ELR (cell line): ENCODE data around the gene LMBRD2.
A peak's percentile ranks its signal among the peaks of the same experiment; 100 is the strongest.
"Not testable (repeated sequence)": the region's sequence is repeated elsewhere in the genome, so short reads cannot be mapped to it uniquely, and the experiment has no call there.

Experiments
- DNase-seq: peaks from one replicate; pipeline ENCODE4 v3.0.0-alpha.2; 2015; ENCODE audit warnings: low read depth

The LMBRD2 gene

DNA sequence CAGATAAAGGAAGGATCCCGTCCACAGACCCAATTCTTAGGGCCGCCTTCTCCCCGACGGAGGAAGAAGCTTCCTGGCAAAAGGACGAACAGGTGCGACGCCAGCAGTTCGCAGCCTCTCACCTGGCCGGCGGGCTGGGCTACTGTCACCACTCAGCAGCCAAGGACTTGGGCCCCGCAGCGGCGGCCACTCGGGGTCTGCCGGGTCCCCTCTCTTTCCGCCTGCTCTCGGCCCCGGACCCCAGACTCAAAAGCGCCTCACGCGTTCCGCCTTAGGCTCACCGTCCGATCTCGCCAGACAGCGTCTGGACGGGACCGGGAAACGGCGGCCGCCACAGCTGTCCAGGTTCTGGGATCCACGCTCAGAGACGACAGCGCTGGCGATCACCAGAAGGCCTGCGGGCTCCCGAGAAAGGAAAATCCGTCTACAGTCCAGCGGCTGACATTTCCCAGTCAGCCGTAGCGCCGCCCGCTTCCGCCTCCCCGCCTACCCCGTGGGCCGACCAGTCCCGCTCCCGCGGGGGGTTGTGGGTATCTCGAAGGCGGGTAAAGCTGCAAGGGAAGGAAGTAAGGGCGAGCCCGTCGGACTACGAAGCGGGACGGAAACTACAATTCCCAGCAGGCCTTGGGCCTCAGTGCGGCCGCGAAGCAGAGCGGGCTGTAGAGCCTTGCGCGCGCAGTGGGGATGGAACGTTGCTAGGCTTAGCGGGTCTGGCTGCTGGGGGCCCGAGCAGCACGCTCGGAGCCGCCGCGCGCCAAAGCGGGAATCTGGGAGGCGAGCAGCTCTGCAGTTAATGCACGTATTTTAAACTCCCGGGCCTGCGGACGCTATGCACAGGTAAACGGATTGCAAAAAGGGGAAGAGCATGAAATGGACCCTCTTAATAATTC, at the start of gene LMBRD2, which contains the start of gene SKP2:
Gene LMBRD2, minus strand, starts transcription at position 454 of the 890 bp plus-strand sequence. CDS start 8,538 bp downstream, outside the sequence.
Gene SKP2, plus strand, starts transcription at position 678 of the 890 bp plus-strand sequence. Its CDS starts 152 bp downstream, at position 830.
- peak; percentile 99 for DNase-seq

DNA sequence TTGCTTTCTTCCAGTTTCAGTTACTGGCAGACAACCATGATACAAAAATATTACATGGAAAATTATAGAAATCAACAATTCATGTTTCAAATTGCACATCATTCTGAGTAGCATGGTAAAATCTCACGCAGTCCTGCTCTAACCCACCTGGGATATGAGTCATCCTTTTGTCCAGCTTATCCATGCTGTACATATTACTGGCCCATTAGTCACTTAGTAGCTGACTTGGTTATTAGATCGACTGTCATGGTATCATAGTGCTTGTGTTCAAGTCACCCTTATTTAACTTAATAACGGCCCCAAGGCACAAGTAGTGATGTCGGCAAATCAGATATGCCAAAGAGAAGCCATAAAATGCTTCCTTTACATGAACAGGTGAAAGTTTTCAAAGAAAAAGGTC, 48.8 kb upstream of the LMBRD2 start:
- DNase-seq: peak; percentile 88

DNA sequence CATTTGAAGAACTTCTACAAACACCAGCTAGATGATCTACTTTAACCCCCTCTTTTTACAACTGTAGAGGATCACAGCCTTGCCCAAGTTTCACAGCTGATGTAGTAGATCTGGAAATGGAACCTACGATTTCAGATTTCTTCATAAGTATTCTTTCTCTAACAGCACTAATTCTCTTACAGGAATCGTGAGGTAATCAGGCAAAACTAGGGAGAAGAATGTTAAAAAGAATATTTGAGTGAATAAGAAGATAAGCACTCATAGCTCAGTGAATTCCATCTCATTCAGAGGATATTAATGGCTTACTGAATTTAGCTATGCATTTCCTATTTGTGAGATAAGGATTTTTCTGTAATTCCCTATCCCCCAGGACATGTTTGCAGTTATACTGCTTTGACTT, 47.9 kb upstream of the LMBRD2 start:
- DNase-seq: no peak

DNA sequence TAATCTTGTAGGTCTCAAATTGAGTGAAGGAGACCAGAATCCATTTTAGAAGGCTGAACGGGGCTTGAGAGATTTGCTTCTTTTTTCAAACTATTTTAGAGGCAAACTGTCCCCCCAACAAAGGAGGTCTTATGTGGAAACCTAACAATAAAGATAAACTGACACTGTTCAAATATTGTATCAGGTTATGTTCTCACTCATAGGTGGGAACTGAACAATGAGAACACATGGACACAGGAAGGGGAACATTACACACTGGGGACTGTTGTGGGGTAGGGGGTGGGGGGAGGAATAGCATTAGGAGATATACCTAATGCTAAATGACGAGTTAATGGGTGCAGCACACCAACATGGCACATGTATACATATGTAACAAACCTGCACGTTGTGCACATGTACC, 47.1 kb upstream of the LMBRD2 start:
- not testable (repeated sequence) for DNase-seq

DNA sequence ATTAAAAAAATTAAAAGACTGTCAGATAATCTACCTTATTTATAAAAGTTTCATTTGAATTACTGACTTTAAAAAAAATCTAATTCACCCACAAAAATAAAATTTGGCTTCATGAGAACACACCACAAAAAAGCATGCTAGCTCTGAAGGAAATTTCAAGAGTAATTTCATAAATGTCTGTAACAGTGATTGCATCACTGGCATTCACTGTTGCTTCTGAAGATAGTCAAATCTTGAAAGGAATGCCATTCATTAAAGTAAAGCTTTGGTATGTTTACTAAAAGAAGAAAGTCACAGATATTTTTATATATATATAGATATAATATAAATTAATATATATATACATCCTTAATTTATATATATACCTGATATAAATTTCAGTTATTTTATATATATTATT, 46.6 kb upstream of the LMBRD2 start:
- no peak for DNase-seq

DNA sequence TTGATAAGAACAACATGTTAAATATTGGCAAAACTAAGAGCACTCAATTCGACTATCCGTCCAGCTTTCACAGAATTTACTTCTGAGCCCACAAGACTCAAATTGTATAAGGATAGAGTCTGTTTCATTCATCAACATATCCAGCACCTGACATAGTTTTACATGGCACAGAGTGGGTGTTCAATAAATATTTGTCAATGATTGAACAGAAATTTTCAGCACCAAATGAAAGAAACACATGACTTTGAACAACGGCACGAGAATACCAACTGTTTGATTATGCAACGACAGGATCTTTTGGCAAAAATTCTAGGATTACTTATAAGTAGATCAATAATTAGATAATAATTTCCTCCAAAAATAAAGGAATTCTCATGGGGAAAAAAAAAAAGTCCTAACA, 42.1 kb upstream of the LMBRD2 start:
- no peak for DNase-seq

DNA sequence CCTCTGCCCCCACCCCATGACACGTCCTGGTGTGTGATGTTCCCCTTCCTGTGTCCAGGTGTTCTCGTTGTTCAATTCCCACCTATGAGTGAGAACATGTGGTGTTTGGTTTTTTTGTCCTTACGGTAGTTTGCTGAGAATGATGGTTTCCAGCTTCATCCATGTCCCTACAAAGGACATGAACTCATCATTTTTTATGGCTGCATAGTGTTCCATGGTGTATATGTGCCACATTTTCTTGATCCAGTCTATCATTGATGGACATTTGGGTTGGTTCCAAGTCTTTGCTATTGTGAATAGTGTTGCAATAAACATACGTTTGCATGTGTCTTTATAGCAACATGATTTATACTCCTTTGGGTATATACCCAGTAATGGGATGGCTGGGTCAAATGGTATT, 32.7 kb upstream of the LMBRD2 start:
- not testable (repeated sequence) for DNase-seq

DNA sequence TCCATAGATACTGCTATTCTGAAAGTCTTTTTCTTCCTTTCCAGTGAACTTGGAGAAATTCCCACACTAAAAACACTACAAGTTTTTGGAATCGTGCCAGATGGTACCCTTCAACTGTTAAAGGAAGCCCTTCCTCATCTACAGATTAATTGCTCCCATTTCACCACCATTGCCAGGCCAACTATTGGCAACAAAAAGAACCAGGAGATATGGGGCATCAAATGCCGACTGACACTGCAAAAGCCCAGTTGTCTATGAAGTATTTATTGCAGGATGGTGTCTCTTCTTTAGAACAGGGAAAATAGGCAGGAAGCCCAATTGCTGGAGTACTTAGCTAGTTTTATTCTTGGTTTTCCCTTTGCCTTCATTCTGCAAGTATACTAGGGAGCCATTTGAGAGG, 30.1 kb upstream of the LMBRD2 start:
- no peak for DNase-seq

DNA sequence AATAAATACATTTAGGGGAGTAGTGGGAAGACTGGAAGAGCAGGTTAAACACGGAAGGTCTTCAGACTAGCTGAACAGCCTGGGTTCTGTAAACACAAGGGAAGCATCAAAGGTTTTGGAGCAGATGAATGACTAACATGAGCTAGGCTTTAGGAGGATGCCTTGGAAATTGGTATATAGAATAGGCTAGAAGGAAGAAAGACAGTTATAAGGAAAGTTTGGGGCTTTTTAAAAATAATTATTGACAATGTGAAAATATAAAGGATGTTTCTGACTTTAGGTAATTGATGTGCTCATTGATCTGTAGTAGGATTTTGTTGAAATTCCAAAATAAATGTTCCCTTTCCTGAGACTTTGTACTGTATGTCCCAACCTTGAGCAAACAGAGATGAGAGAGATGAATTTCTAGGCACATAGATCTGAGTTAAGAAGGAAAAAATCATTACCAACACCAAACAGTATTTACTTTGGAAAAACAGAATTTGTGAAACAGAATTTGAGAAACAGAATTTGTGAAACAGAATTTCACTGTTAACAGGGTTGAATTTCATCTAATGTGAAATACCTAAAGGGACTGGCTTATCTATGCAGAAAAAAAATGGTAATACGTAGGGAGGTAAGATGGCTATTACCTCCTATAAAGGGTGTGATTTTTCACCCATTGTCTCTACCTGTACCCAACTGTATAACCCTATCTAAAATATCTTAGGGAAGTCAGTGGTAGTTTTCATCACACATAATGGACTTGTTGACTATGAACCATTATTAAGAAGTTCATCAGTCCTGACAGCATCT, 29.1 kb upstream of the LMBRD2 start:
- no peak for DNase-seq

DNA sequence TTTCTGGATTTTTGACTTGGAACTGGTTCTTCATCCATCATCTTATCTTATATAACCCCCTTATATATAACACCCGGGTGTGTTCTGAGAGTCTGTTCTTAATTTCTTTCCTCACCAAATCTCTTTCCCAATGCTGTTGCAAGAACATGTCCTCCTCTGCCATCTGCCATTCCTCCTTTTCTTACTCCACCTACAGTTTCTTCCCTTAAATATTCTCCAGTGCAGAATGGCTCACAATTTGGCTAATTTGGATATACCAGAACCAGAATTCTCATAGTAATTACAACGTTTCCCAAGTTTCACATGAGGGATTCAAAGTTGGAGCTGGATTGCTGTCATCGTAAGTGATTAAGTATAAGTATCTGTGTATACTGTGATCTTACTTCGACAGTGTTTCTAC, 28.3 kb upstream of the LMBRD2 start:
- DNase-seq: no peak

DNA sequence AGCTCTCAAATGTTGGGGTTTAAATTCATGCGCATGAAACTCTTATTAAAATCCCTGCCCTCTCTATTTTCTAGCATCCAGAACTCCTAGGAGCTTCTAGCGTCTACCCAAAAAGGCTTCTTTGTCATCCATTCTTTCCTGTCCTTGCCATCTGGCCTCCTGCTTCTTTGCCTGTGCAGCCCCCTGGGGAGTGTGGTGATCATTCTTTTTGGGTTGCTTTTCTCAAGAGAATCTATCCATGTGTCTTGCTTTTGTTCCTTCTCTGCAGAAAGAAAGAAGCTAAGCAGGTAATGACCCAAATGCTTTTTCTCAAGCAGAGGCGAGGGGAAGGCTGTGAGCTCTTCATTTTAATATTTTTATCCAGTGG, 26.8 kb upstream of the LMBRD2 start:
- DNase-seq: no peak

DNA sequence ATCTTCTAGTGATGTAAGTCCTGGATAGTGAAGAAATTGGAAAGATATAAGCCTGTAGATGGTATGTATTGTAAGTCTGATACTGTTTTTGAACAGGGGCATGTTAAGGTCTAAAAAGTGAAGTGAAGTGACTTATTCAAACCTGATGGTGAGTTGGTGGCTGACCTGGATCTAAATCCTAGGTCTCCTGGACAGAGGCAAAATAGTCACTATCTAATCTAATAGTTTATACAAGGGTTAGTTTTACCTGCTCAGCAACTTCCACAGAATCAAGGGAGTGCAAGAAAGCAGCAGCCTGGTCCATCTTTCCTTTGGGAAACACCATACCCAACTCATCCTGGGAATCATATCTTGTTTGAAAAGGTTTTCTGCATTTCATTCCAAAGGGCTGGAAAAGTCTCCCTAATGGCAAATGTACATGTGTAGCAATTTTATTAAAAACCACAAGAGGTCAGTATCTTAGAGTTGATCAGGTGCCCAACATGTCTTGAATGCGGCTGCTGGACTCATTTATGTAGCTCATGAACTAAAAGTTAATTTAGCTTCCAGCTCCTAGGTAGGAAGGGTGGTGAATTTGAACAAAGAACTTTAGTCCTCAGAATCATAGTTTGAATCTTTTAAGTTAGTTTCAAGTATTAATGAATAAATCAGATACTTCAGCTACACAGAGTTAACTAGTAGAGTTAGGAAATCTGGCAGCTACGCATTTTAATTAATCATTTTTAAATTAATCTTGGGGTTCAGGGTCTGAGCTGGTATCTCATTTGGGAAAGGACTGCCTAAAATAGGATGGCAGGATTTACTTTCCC, 26.2 kb upstream of the LMBRD2 start:
- DNase-seq: peak; percentile 65

DNA sequence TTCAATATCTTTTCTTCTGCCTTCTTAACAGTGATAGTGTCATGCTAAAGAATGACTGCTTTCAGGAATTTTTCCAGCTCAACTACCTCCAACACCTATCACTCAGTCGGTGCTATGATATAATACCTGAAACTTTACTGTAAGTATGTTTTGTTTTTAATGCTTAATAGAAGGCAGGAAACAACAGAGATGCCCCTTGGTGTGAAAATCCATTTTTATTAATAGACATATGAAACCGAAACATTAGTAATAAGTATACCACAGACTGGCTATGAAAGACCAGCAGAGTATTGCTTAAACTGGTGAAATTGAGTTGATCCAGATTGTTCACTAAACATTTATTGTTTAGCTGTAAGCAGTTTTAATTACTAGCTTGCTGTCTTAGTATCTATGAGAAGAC, 25.5 kb upstream of the LMBRD2 start:
- DNase-seq: no peak

DNA sequence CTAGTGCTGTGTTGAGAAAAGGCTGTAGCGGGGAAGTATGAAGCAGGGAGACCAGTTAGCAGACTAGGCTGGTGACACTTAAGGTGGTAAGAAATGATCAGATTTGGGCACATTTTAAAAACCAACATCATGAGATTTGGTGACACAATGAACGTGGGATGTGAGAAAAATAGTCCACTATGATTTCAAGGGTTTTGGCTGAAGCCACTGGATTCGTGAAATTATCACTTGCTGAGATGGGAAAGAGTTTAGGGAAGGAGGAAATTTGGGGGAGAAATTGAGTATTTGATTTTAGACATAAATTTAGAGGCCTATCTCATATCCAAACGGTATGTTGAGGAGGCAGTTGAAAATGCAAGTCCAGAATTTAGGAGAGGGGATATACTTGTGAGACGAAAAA, 23.4 kb upstream of the LMBRD2 start:
- DNase-seq: no peak

DNA sequence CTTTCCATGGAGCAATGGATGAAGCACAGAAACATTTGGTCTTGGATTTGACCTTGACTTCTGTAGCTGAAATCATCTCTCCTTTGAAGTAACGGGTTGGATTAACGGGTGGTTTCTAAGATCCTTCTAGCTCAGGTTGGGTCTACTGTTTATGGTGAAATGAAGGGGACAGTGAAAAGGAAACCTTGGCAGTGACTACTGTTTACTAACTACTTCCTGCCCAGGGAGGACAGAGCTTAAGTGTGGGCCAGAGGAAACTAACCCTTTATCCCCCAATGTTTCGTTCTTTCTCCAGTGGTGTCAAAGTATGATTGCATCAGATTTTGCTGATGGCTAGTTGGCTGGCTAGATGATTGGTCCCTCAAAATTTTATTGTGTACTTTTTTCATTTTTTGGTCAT, 22.4 kb upstream of the LMBRD2 start:
- no peak for DNase-seq

DNA sequence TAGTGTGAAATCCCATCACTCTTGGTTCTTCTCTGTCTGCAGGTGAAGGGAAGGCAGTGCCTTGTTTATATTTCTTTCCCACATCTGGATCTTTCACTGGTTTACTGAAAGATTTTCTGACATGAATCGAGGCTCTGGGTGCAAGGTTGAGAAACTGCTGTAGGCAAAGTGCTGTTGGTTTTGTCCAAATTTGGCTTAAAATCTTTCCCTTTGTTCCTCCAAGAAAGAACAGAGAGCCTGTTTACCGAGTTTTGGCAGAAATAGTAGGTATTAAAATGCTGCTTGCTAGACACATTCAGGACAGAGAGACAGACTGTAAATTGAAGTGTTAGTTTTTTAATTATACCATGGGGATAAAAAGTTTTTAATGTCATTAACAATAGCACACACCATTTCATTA, 21.7 kb upstream of the LMBRD2 start:
- DNase-seq: no peak

DNA sequence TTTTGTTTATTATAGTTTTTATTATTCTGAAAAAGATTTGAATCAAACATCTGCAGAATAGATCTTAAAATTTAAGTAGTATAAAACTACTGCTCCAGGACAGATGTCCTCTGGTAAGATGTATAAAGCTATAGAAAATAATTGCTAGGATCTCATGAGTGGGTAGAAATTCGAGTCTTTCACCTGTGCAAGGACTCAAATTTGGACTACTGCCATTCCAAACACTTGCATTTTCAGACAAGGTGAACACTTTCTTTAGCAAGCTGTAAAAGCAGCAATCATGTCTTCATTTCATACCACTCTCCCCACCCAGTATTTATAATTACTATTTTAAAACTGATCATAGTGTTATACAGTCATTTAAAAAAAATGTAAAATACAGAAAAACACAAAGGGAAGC, 20.9 kb upstream of the LMBRD2 start:
- DNase-seq: no peak

DNA sequence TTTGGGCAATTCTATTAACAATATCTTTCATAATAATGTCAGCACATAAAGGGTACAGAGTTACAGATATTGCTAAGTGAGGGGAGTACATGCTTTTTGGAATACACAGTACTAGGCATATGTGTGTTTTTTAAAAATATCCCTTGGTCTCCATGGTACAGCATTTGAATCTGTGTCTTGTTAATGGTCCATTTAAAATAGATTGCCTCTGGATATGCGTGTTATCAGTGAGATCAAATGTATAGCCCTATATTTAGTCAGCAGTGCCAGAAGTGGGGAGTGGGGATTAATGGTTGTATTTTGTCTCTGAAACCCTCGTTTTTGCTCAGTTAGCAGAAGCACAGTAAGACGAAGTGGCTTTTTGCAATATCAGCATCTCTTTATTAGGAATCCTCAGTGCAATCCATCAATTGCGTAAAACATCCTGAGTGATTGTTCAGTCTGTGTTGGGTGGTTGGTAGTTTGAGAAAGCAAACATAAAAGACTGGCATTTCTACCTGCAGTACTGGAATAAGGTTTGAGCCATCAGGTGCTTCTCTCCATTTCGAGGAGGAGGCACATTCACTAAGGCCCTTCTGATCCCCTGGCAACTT, 19.2 kb upstream of the LMBRD2 start:
- DNase-seq: no peak

DNA sequence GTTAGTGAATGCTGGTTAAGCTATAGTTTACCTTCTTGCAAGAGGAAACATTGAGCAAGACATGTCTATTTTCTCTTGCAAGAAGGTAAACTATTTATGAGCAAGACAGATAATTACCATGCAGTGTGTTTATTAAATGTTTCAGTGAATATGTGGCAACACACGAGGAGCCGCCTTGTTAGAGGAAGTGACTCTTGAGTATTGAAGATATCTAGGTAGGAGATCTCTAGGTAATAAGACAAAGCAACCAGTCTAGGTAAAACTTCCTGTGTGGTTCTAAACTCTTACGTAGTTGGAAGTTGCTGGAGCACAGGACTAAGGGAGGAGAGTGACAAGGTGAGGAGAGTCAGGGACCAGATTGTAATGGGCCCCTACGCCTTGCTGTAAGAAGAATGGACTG, 17.1 kb upstream of the LMBRD2 start:
- no peak for DNase-seq

DNA sequence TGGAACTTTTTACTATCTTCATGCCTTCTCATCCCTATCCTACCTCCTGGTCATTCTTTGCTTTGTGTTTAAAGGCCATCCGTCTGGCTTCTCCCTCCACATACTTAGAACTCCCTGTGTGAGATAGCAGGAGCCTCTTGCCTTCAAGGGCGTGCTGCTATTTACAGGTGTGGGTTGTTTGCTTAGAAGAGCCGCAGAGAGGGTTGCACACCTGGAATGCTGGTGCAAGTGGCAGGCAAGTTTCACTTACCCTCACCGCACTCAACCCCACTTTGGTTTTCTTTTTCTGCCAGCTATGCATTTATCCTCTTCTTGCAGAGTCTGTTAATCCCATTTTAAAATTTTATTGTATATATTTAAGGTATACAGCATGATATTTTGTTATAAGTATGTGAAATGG, 12.8 kb upstream of the LMBRD2 start:
- no peak for DNase-seq

DNA sequence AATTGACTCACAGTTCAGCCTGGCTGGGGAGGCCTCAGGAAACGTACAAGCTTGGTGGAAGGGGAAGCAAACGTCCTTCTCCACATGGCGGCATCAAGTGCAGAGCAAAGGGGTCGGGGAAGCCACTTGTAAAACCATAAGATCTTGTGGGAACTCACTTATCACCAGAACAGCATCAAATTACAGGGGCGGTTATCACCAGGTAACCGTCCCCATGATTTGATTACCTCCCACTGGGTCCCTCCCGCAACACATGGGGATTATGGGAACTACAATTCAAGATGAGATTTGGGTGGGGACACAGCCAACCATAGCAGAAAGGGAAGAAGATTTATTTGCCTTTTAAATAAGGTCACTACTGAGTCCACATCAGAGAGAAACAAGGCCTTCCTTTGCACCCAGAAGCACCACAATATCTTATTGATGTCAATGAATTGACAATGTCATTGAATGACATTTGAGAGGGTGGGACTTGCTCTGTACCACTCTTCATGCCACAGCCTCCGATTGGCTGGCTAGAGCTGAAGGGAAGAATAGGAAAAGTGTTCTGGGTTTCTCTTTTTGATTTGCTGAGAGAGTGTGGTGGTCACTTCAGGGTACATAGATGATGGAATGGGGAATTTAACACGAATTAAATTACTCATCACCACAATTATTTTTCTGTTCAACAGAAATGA, 11.3 kb upstream of the LMBRD2 start:
- DNase-seq: no peak
